Mesendoderm (in vitro differentiated cells): Measurements from ENCODE around the gene GLUD2. TPM values are rescaled to one million over a fixed set of nuclear protein-coding genes. Genes with fewer than 3 reads are reported as not detected.
A peak's percentile ranks its signal among the peaks of the same experiment; 100 is the strongest.
"Not testable (repeated sequence)": the region's sequence is repeated elsewhere in the genome, so short reads cannot be mapped to it uniquely, and the experiment has no call there.

Experiments
- DNase-seq: peaks from one replicate; pipeline ENCODE4 v3.0.0; 2013
- H2AK5ac ChIP-seq: 2 replicates; pipeline ENCODE4 v1.6.1; 2013; ENCODE audit warnings: low read length, inconsistent platforms
- H2BK120ac ChIP-seq: 2 replicates; pipeline ENCODE4 v1.6.1; 2013; ENCODE audit warnings: low read depth, mild to moderate bottlenecking, low read length, moderate library complexity, mixed read lengths
- H2BK15ac ChIP-seq: replicated peaks from 2 replicates; pipeline ENCODE4 v1.6.1; 2013; ENCODE audit warnings: low read depth, mild to moderate bottlenecking, moderate library complexity
- H2BK5ac ChIP-seq: 2 replicates; pipeline ENCODE4 v1.6.1; 2013; ENCODE audit warnings: low read length, inconsistent platforms
- H3K18ac ChIP-seq: 2 replicates; pipeline ENCODE4 v1.6.1; 2013; ENCODE audit warnings: mild to moderate bottlenecking, low read length, mixed read lengths
- H3K23ac ChIP-seq: one replicate; pipeline ENCODE4 v1.6.1; 2013; ENCODE audit warnings: low read length
- H3K27ac ChIP-seq: 2 replicates; pipeline ENCODE4 v1.5.1; 2013; ENCODE audit warnings: low read depth, mild to moderate bottlenecking, inconsistent platforms, low read length, moderate library complexity
- H3K27me3 ChIP-seq: 2 replicates; pipeline ENCODE4 v1.6.1; 2013; ENCODE audit warnings: low read length, control low read depth, mild to moderate bottlenecking, inconsistent platforms; ENCODE audit not compliant: insufficient read depth, poor library complexity
- H3K36me3 ChIP-seq: 2 replicates; pipeline ENCODE4 v1.6.1; 2013; ENCODE audit warnings: low read length, inconsistent platforms; ENCODE audit not compliant: control insufficient read depth, insufficient read depth
- H3K4ac ChIP-seq: one replicate; pipeline ENCODE4 v1.6.1; 2013; ENCODE audit warnings: low read depth, mild to moderate bottlenecking, low read length, moderate library complexity
- H3K4me1 ChIP-seq: 2 replicates; pipeline ENCODE4 v1.6.1; 2013; ENCODE audit warnings: low read depth, low read length, inconsistent platforms; ENCODE audit not compliant: control insufficient read depth
- H3K4me2 ChIP-seq: 2 replicates; pipeline ENCODE4 v1.6.1; 2013; ENCODE audit warnings: low read length
- H3K4me3 ChIP-seq: 2 replicates; pipeline ENCODE4 v1.5.1; 2013; ENCODE audit warnings: mild to moderate bottlenecking, low read length
- H3K56ac ChIP-seq: one replicate; pipeline ENCODE4 v1.6.1; 2013; ENCODE audit warnings: low read length
- H3K79me1 ChIP-seq: 2 replicates; pipeline ENCODE4 v1.6.1; 2013; ENCODE audit warnings: low read length, inconsistent platforms
- H3K79me2 ChIP-seq: 2 replicates; pipeline ENCODE4 v1.6.1; 2013; ENCODE audit warnings: mild to moderate bottlenecking, low read length; ENCODE audit not compliant: control insufficient read depth, insufficient read depth
- H3K9ac ChIP-seq: 2 replicates; pipeline ENCODE4 v1.6.1; 2013; ENCODE audit warnings: low read length, inconsistent platforms
- H4K5ac ChIP-seq: one replicate; pipeline ENCODE4 v1.6.1; 2013; ENCODE audit warnings: low read length
- H4K8ac ChIP-seq: one replicate; pipeline ENCODE4 v1.6.1; 2013; ENCODE audit warnings: low read depth, mild to moderate bottlenecking, control low read depth, low read length, moderate library complexity
- WGBS: extraction: QIAGEN DNeasy Blood & Tissue Kit; methylation state at CpG from one replicate; pipeline ENCODE4 v1.1.7; 2013; ENCODE audit warnings: low lambda C conversion rate, missing lambda C conversion rate; ENCODE audit not compliant: insufficient coverage; ENCODE audit errors: extremely low coverage; 5-methylcytosine and 5-hydroxymethylcytosine counted together
- polyA plus RNA-seq, 2 experiments: library from polyadenylated mRNA; stranded (reverse); fragments of 200-250 nt; gene quantifications; one replicate each; pipeline ENCODE4 v1.2.3, GENCODE V29; 2013

GLUD2 gene
- polyA plus RNA-seq (2013, experiment 1 of 2): 0.53 TPM
- 0.41 TPM for polyA plus RNA-seq (2013, experiment 2 of 2)

DNA sequence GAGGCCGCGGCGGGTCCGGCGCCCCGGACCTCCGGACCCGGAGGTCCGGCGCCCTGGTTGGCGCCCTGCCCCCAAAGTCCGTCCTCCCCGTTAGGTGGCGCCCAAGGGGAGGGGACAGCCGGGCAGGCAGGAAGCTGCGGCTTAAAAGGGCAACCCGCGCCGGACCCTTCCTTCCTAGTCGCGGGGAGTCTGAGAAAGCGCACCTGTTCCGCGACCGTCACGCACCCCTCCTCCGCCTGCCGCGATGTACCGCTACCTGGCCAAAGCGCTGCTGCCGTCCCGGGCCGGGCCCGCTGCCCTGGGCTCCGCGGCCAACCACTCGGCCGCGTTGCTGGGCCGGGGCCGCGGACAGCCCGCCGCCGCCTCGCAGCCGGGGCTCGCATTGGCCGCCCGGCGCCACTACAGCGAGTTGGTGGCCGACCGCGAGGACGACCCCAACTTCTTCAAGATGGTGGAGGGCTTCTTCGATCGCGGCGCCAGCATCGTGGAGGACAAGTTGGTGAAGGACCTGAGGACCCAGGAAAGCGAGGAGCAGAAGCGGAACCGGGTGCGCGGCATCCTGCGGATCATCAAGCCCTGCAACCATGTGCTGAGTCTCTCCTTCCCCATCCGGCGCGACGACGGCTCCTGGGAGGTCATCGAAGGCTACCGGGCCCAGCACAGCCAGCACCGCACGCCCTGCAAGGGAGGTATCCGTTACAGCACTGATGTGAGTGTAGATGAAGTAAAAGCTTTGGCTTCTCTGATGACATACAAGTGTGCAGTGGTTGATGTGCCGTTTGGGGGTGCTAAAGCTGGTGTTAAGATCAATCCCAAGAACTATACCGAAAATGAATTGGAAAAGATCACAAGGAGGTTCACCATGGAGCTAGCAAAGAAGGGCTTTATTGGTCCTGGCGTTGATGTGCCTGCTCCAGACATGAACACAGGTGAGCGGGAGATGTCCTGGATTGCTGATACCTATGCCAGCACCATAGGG lies at the start of gene GLUD2:
Gene GLUD2, plus strand, starts transcription at position 170 of the 979 bp plus-strand sequence. Its CDS starts 75 bp downstream, at position 245.
- not testable (repeated sequence) for H3K18ac ChIP-seq, H4K8ac ChIP-seq, H2BK5ac ChIP-seq, H3K23ac ChIP-seq, H3K9ac ChIP-seq, H4K5ac ChIP-seq, H3K4me3 ChIP-seq, H3K79me2 ChIP-seq, H3K27me3 ChIP-seq, H2BK120ac ChIP-seq, H2AK5ac ChIP-seq, H2BK15ac ChIP-seq, H3K79me1 ChIP-seq, H3K27ac ChIP-seq, H3K36me3 ChIP-seq, H3K4me1 ChIP-seq, H3K4ac ChIP-seq
- WGBS: no CpG with 5 or more reads among the region's 82 CpGs
- Histone ChIP-seq H3K4me2 (peak within 1 kb of the TSS; percentile 22), H3K56ac (peak within 1 kb of the TSS; percentile 60)
- DNase-seq: peak; percentile 53

- Histone ChIP-seq H3K56ac (no peak overlapping the region), H3K27ac (no peak overlapping the region), H3K4me3 (no peak overlapping the region), H3K4ac (no peak overlapping the region), H2BK5ac (no peak overlapping the region), H3K4me1 (no peaks in the 10 kb centered on the region), H4K5ac (no peak overlapping the region), H3K36me3 (no peaks in the 10 kb centered on the region), H3K79me2 (no peaks in the 10 kb centered on the region), H2BK120ac (no peak overlapping the region), H3K18ac (no peak overlapping the region), H2BK15ac (no peak overlapping the region), H3K4me2 (no peak overlapping the region), H3K27me3 (no peaks in the 10 kb centered on the region), H3K9ac (no peak overlapping the region), H4K8ac (no peak overlapping the region), H3K23ac (no peak overlapping the region), H3K79me1 (no peaks in the 10 kb centered on the region), H2AK5ac (no peak overlapping the region)
- WGBS: no CpG with 5 or more reads among the region's 3 CpGs
- DNase-seq: no peak
Measured at GRCh38 chrX:120999413-120999812, 48.0 kb upstream of the GLUD2 start.

- no peak overlapping the region for H4K5ac ChIP-seq
- no CpG with 5 or more reads among the region's 4 CpGs for WGBS
- DNase-seq: peak; percentile 36
Measured at GRCh38 chrX:121000589-121000988, 46.8 kb upstream of the GLUD2 start.

DNA sequence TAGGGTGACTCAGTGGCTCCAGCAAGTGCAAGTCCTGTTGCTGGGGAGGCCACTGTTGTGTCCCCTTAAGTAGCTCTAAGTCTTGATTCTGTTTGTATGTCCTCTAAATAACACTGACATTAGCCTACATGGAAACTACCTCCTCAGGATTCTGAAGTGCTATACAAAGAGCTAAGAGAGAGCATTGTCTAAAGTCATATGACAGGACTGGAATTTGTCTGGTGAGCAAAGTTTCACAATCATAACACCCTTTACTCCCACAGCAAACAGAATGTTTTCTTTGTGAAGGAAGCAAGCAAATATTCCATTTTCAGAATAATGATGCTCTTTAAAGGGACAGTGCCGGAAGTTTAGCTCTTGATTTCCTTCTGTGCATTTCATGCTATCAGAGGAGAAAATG lies 38.5 kb upstream of the GLUD2 start:
- H3K27me3 ChIP-seq: no peaks in the 10 kb centered on the region
- H2AK5ac ChIP-seq: no peak overlapping the region
- no peak overlapping the region for H3K23ac ChIP-seq
- H3K4me2 ChIP-seq: no peak overlapping the region
- no peaks in the 10 kb centered on the region for H3K4me1 ChIP-seq
- H4K5ac ChIP-seq: no peak overlapping the region
- no peak overlapping the region for H3K4ac ChIP-seq
- no peak for DNase-seq
- H3K4me3 ChIP-seq: no peak overlapping the region
- H3K79me1 ChIP-seq: no peaks in the 10 kb centered on the region
- no peak overlapping the region for H4K8ac ChIP-seq
- WGBS: no CpG with 5 or more reads among the region's 1 CpG
- H3K9ac ChIP-seq: no peak overlapping the region
- H3K27ac ChIP-seq: no peak overlapping the region
- H3K36me3 ChIP-seq: no peaks in the 10 kb centered on the region
- H3K18ac ChIP-seq: no peak overlapping the region
- no peaks in the 10 kb centered on the region for H3K79me2 ChIP-seq
- H2BK15ac ChIP-seq: no peak overlapping the region
- H2BK5ac ChIP-seq: no peak overlapping the region
- H3K56ac ChIP-seq: no peak overlapping the region
- no peak overlapping the region for H2BK120ac ChIP-seq

More at GRCh38 chrX:121000589-121000988, 46.8 kb upstream of the GLUD2 start:
- Histone ChIP-seq H4K8ac (no peak overlapping the region), H2BK15ac (no peak overlapping the region), H3K4ac (no peak overlapping the region), H3K27me3 (no peaks in the 10 kb centered on the region), H3K4me3 (no peak overlapping the region), H2BK120ac (no peak overlapping the region), H2BK5ac (no peak overlapping the region), H2AK5ac (no peak overlapping the region), H3K79me2 (no peaks in the 10 kb centered on the region), H3K23ac (no peak overlapping the region), H3K4me1 (no peaks in the 10 kb centered on the region), H3K79me1 (no peaks in the 10 kb centered on the region), H3K36me3 (no peaks in the 10 kb centered on the region), H3K18ac (no peak overlapping the region), H3K56ac (no peak overlapping the region), H3K4me2 (no peak overlapping the region), H3K27ac (no peak overlapping the region), H3K9ac (no peak overlapping the region)

- Histone ChIP-seq H4K5ac (no peak overlapping the region), H3K4me3 (no peak overlapping the region), H3K27me3 (no peaks in the 10 kb centered on the region), H2BK15ac (no peak overlapping the region), H3K36me3 (no peaks in the 10 kb centered on the region), H3K9ac (no peak overlapping the region), H2AK5ac (no peak overlapping the region), H3K4me2 (no peak overlapping the region), H3K4ac (no peak overlapping the region), H3K56ac (no peak overlapping the region), H2BK120ac (no peak overlapping the region), H4K8ac (no peak overlapping the region), H3K27ac (no peak overlapping the region), H3K23ac (no peak overlapping the region), H3K4me1 (no peaks in the 10 kb centered on the region), H3K18ac (no peak overlapping the region), H3K79me2 (no peaks in the 10 kb centered on the region), H3K79me1 (no peaks in the 10 kb centered on the region), H2BK5ac (no peak overlapping the region)
- no CpG with 5 or more reads among the region's 3 CpGs for WGBS
- no peak for DNase-seq
Measured at GRCh38 chrX:121009764-121010163, 37.6 kb upstream of the GLUD2 start.
